AG09319 (cell line): ENCODE results near the gene MMP24.
"Not testable (repeated sequence)": the region's sequence is repeated elsewhere in the genome, so short reads cannot be mapped to it uniquely, and the experiment has no call there.

Experiments used
- DNase-seq: peaks from one replicate; pipeline ENCODE4 v3.0.0-alpha.2; 2010; ENCODE audit warnings: low read depth; ENCODE audit errors: extremely low read depth
- CTCF ChIP-seq: IDR thresholded peaks from 2 replicates; pipeline ENCODE4 v1.5.1; 2011; ENCODE audit warnings: low read depth, mild to moderate bottlenecking, inconsistent platforms, low read length, moderate library complexity

The MMP24 gene

GRCh38 chr20:35191419-35192117 is 34.9 kb upstream of the MMP24 start:
- DNase-seq = no peak
- no peak for TF ChIP-seq CTCF

- no peak for DNase-seq
- no peak for TF ChIP-seq CTCF
Measured at GRCh38 chr20:35192118-35192872, 34.2 kb upstream of the MMP24 start.

- not testable (repeated sequence) for DNase-seq
Measured at GRCh38 chr20:35193031-35193791, 33.3 kb upstream of the MMP24 start.

GRCh38 chr20:35196313-35196712 is 30.2 kb upstream of the MMP24 start:
- no peak for TF ChIP-seq CTCF
- no peak for DNase-seq

GRCh38 chr20:35199740-35200139 is 26.8 kb upstream of the MMP24 start:
- no peak for DNase-seq
- no peak for TF ChIP-seq CTCF

GRCh38 chr20:35200267-35200666 is 26.2 kb upstream of the MMP24 start:
- no peak for TF ChIP-seq CTCF
- DNase-seq = peak; percentile 57

- DNase-seq = not testable (repeated sequence)
Measured at GRCh38 chr20:35201467-35201866, 25.0 kb upstream of the MMP24 start.

- DNase-seq = no peak
- no peak for TF ChIP-seq CTCF
Measured at GRCh38 chr20:35206802-35207201, 19.7 kb upstream of the MMP24 start.
